Mononuclear cell (primary cell): ENCODE data around the gene FLACC1. TPM values are rescaled to one million over a fixed set of nuclear protein-coding genes. Genes with fewer than 3 reads are reported as not detected.

Experiments used
- H3K27me3 ChIP-seq: 2 replicates; pipeline ENCODE4 v1.6.0; 2011; ENCODE audit warnings: low read length, control low read depth; ENCODE audit not compliant: insufficient read depth
- H3K4me1 ChIP-seq: 2 replicates; pipeline ENCODE4 v1.5.1; 2011; ENCODE audit warnings: mild to moderate bottlenecking, low read length, control low read depth; ENCODE audit not compliant: insufficient read depth
- H3K4me3 ChIP-seq: 2 replicates; pipeline ENCODE4 v1.5.1; 2011; ENCODE audit warnings: mild to moderate bottlenecking, low read length, moderate library complexity
- H3K9me3 ChIP-seq: 2 replicates; pipeline ENCODE4 v1.5.1; 2011; ENCODE audit warnings: low read depth, mild to moderate bottlenecking, control low read depth, low read length
- total RNA-seq: library from RNA; depleted of rRNA; stranded (reverse); fragments of >200 nt; gene quantifications from one replicate; pipeline ENCODE4 v1.2.3, GENCODE V29; 2012

The FLACC1 gene
- total RNA-seq, 1 donor: 9.6 TPM

DNA sequence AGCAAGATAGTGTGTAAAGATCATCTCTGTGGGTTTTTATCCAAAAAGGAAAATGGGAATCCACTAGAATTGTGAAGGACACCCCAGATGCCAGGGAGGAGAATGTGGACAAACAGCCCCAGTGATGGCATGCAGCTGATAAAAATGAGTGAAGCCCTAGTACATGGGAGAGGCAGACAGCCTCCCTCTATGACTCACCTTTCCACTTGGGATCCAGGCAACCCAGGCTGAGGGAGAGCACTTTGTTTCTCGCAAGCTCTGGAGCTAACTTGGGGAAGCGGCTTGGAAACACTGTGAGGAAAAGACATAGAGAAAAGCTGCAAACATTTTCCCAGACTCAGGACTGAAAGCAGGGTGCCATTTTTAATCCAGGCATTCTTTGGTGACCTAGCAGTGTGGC, 5.3 kb upstream of the FLACC1 start:
- no peaks in the 10 kb centered on the region for H3K27me3 ChIP-seq
- H3K4me3 ChIP-seq: no peak overlapping the region
- peaks cover 7% of the 10 kb centered on the region for H3K9me3 ChIP-seq
- H3K4me1 ChIP-seq: peaks cover 5% of the 10 kb centered on the region

DNA sequence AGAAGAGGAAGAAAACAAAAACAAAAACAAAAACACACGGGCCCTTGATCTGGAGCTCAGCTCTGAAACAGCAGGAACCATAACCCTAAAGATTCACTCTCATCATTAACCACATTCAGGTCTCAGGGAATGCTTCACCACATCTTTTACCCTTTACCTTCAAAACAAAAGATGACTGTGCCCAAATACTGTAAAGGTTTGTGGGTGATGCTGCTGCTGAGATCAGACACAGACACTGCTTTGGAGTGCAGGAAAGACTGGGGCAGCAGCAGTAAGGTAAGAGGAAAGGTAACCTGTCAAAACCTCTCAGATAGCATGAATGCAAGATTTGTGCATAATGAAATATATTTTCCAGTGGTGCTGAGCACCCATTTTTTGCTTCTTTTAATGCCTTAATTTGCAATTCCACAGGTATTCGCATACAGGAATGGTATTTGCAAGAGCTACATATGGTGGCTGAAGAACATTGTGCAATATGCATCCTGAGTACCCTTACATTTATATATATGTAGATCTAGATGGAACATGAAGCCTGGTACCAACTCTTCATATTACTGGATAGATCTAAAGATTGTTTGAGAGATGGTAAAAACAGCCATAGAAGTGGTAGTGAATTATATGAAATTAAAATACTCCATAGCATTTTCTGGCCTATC, 4.1 kb upstream of the FLACC1 start:
- H3K4me1 ChIP-seq: peaks cover 5% of the 10 kb centered on the region
- H3K27me3 ChIP-seq: no peaks in the 10 kb centered on the region
- H3K9me3 ChIP-seq: no peaks in the 10 kb centered on the region
- H3K4me3 ChIP-seq: no peak overlapping the region

DNA sequence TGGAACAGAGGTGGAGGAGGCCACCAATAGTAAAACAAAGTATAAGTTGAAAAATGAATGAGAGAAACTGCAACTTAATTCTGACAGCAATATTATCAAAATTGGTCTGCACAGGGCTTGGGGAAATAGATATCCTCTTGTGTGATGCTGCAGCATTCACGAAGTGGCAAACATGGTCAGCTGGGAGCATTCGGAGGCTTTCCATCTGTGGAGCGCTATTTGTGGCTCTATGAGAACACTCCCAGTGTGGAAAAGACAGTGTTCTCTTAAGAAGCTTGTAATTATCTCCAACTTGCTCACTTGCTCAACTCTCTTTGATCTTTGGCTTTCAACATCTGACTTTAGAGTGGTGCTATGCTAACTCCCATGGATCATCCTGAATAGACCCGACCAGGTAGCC, 3.1 kb upstream of the FLACC1 start:
- no peaks in the 10 kb centered on the region for H3K27me3 ChIP-seq
- H3K9me3 ChIP-seq: no peaks in the 10 kb centered on the region
- no peak overlapping the region for H3K4me3 ChIP-seq
- H3K4me1 ChIP-seq: peaks cover 5% of the 10 kb centered on the region

DNA sequence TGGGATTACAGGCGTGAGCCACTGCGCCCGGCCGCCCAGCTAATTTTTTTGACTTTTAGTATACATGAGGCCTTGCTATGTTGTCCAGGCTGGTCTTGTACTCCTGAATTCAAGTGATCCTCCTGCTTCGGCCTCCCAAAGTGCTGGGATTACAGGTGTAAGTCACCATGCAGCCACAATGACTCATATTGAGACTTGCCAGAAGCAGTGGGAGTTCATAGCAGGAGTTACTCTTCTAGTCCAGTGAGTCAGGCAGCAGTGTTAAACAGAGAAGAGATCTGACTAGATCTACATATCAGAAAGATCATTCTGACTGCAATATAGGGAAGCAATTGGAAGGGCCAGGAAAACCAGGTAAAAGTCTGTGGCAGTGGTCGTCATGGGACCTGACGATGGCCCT, 1.5 kb upstream of the FLACC1 start:
- Histone ChIP-seq H3K4me1 (peaks cover 4% of the 10 kb centered on the region), H3K9me3 (no peaks in the 10 kb centered on the region), H3K27me3 (no peaks in the 10 kb centered on the region), H3K4me3 (no peak overlapping the region)

DNA sequence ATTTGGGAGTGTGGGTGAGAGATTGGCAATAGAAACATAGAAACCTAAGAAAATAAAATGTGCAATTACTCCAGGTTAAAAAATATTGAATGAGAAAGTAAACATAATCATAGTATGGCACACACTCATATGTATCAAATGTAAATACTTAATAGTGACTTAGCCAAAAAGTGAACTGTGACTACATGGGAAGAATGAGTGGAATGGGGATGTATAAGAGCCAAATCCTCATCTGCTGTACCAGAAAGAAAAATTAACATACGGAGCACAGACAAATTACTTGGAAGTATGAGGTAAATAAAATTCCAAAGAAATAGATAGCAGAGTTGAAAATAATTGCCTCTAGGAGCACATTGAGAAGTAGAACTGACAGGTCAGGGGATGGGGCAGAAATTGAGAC, 4.0 kb downstream of the FLACC1 start:
- Histone ChIP-seq H3K4me1 (no peaks in the 10 kb centered on the region), H3K27me3 (no peaks in the 10 kb centered on the region), H3K4me3 (no peak overlapping the region), H3K9me3 (no peaks in the 10 kb centered on the region)

DNA sequence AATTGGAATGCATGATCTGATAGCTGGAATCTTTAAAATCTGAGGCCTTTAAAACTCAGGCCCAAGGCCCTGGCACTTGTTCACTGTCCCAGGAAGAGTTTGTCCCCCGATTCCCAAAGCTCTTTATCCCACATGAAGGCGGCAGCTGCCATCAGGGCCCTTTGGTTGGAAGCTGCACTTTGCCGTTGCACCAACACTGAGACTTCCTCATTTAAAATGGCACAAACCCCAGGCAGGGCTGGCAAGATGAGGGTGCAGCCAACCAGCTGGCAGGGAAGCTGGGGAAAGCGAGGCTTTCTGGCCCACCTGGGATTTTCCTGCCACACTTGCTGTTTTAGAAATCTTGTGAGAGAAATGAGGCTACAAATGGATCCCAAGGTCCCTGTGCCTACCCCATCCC, 6.3 kb downstream of the FLACC1 start:
- Histone ChIP-seq H3K27me3 (no peaks in the 10 kb centered on the region), H3K4me3 (no peak overlapping the region), H3K9me3 (no peaks in the 10 kb centered on the region), H3K4me1 (no peaks in the 10 kb centered on the region)

DNA sequence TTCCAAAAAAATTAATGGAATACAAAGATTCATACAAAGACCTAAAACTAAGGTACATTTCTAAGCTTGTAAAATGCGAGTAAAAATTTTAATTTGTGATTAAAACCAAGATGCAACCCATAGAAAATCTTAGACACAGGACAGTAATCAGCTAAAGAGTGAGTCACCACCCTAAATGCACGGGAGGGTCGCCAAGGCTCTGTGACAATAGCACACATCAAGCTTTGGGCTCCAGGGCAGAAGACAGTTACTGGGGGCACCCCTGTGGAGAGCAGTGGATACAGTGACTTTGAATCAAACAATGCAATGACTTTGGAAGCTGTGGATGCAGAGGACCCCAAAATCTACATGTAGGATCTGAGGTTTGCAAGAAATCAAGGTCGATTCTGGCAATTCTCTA, 7.5 kb downstream of the FLACC1 start:
- no peaks in the 10 kb centered on the region for H3K4me1 ChIP-seq
- no peak overlapping the region for H3K4me3 ChIP-seq
- no peaks in the 10 kb centered on the region for H3K9me3 ChIP-seq
- H3K27me3 ChIP-seq: no peaks in the 10 kb centered on the region

DNA sequence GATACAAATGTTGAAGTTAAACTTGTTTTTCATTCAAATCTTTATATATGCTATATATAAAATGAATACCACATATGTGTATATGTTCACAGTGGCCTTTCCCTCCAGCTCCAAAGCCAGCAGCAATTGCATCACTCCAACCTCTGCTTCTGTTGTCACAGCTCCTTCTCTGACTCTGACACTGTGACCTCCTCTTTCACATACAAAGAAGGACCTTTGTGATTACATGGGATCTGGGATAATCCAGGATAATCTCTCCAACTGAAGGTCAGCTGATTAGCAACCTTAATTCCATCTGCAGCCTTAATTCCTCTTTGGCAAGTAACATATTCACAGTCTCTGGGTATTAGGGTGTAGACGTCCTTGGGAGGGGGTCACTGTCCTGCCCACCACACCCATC, 8.4 kb downstream of the FLACC1 start:
- no peak overlapping the region for H3K4me3 ChIP-seq
- H3K9me3 ChIP-seq: no peaks in the 10 kb centered on the region
- H3K4me1 ChIP-seq: no peaks in the 10 kb centered on the region
- no peaks in the 10 kb centered on the region for H3K27me3 ChIP-seq

DNA sequence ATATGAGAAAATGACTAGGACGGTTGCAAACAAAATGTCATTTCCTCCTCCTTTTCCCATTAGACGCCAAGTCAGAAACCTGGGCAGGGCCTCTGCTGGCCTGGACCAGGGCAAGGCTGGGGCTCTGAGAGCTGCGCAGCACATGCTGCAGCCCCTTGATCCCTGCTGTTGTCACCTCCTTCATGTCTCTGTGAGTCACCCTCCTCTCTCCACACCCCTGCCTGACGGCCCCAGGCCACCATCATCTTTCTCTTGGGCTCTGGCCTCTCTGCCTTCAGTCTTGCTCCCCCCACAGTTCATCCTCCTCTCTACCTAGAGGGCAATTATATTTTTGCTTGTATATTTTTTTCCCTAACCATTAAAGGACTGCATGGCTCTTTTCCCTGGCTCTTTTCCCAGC, 10.0 kb downstream of the FLACC1 start:
- no peaks in the 10 kb centered on the region for H3K27me3 ChIP-seq
- H3K9me3 ChIP-seq: no peaks in the 10 kb centered on the region
- H3K4me3 ChIP-seq: no peak overlapping the region
- no peaks in the 10 kb centered on the region for H3K4me1 ChIP-seq

DNA sequence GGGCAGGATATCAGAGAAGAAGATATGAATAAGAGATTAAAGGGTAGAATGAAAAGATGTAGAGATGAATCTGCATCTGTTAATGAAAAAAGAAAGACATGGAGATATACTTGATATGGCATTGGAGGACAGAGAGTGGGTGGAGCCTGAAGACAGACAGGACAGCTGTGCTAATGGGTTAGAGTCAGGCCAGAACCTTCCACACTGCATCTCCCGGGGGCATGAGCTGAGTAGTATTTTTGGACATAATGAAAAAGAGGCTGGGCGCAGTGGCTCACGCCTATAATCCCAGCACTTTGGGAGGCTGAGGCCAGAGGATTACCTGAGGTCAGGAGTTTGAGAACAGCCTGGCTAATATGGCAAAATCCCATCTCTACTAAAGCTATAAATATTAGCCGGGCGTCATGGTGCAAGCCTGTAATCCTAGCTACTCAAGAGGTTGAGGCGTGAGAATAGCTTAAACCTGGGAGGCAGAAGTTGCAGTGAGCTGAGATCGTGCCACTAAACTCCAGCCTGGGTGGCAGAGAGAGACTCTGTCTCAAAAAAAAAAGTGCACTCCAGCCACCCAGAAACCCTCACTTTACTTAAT, 11.4 kb downstream of the FLACC1 start:
- Histone ChIP-seq H3K27me3 (no peaks in the 10 kb centered on the region), H3K9me3 (no peaks in the 10 kb centered on the region), H3K4me3 (no peak overlapping the region), H3K4me1 (no peaks in the 10 kb centered on the region)

DNA sequence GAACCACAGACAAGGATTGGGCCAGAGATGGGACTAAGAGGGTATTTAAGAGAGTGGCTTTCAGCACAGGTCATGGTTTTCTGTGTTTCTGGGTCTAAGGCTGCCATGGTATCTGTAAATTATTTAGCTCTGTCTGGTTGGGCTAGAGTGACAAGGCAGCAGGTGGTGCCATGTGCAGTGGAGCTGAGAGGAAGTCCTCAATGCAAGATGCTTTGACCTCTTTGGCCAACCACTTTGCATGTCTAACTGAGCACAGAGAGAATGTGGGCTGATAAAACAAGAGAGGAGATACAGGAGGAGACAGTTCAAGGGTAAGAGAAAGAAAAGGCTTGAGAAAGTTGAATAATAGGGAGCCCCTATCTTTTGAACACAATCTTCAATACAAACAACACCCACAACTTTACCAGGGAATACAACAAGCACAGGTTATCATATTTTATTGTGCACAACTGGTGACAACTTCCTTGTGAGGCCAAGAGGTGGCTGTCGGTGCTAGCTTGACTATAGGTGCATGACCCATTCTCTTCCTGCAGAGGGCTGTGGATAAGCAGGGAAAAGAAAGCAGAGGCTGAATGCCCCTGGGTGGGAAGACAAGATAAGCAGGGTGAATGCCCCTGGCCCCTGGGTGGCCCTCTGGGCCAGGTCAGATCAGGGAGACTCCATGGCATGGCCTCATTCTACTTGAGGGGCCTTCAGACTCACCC, 12.3 kb downstream of the FLACC1 start:
- H3K27me3 ChIP-seq: no peaks in the 10 kb centered on the region
- no peaks in the 10 kb centered on the region for H3K4me1 ChIP-seq
- no peaks in the 10 kb centered on the region for H3K9me3 ChIP-seq
- H3K4me3 ChIP-seq: no peak overlapping the region

DNA sequence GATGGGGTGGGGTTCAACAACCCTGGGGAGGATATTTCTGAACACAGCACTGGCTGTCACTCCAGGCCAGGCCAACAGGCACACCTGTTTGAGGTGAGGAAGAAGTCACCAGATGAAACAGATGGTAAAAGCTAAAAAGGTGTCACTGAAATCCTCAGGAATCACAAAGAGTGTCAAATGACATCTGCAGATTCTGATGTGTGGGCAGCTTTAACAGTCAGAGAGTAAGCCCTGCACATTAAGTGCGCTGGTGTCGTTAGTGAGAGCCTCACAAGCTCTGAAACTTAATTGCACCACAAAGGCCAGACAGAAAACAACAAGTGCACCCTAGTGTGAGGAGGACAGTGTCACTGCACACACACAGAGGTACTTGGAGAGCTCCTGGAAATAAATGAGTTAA, 13.6 kb downstream of the FLACC1 start:
- Histone ChIP-seq H3K9me3 (no peaks in the 10 kb centered on the region), H3K27me3 (no peaks in the 10 kb centered on the region), H3K4me3 (no peak overlapping the region), H3K4me1 (no peaks in the 10 kb centered on the region)

DNA sequence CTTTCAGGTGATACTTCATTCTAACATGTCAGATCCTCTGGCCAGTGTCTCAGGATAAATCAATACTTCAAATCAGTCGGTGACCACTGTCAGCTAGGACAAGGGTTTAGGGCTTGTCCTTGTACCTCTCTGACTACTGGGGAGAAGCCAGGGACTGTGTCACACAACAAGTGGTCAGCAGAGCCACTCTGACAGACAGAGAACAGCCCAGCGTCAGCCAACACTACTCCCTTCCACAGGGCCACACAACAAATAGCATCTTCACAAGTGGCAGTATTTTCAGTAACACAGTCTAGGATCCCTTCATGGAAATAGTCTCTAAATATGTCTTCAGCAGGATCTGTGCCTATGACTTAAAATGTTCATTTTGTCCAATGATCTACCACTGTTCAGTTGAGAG, 14.2 kb downstream of the FLACC1 start:
- H3K4me3 ChIP-seq: no peak overlapping the region
- H3K27me3 ChIP-seq: no peaks in the 10 kb centered on the region
- H3K9me3 ChIP-seq: no peaks in the 10 kb centered on the region
- H3K4me1 ChIP-seq: no peaks in the 10 kb centered on the region

DNA sequence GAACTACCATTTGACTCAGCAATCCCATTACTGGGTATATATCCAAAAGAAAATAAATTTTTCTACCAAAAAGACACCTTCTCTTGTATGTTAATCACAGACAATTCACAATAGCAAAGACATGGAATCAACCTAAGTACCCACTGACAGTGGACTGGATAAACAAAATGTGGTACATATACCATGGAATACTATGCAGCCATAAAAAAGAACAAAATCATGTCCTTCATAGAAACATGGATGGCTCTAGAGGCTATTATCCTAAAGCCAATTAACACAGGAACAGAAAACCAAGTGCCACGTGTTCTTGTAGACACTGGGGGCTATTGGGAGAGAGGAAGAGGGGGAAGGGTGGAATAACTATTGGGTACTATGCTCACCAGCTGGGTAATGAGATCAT, 27.7 kb downstream of the FLACC1 start:
- Histone ChIP-seq H3K4me1 (peaks cover 6% of the 10 kb centered on the region), H3K9me3 (peaks cover under 1% of the 10 kb centered on the region), H3K4me3 (no peak overlapping the region), H3K27me3 (no peaks in the 10 kb centered on the region)

DNA sequence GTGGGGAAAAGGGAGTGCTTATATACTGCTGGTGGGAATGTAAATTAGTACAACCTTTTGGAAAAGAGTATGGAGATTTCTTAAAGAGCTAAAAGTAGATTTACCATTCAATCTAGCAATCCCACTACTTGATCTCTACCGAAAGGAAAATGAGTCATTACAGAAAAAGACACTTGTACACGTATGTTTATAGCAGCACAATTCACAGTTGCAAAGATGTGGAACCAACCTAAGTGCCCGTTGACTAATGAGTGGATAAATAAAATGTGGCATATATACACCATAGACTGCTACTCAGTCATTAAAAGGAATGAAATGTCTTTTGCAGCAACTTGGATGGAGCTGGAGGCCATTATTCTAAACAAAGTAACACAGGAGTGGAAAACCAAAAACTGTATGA, 29.5 kb downstream of the FLACC1 start:
- Histone ChIP-seq H3K4me1 (peaks cover 6% of the 10 kb centered on the region), H3K4me3 (no peak overlapping the region), H3K27me3 (no peaks in the 10 kb centered on the region), H3K9me3 (peaks cover 18% of the 10 kb centered on the region)

DNA sequence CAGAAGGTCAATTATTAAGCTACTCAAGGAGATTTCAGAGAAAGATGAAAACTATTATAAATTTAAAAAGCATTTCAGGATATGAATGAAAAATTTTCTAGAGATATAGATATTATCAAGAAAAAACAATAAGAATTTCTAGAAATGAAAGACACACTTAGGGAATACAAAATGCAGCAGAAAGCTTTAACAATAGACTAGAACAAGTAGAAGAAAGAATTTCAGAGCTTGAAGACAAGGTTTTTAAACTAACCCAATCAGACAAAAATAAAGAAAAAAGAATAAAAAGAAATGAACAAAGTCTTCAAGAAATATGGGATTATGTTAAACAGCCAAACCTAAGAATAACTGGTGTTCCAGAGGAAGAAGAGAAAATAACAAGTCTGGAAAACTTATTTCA, 34.4 kb downstream of the FLACC1 start:
- H3K27me3 ChIP-seq: no peaks in the 10 kb centered on the region
- H3K4me3 ChIP-seq: no peak overlapping the region
- H3K9me3 ChIP-seq: peaks cover 24% of the 10 kb centered on the region
- H3K4me1 ChIP-seq: no peaks in the 10 kb centered on the region
